RWPE2 (cell line): ENCODE measurements around the gene SCP2D1.

ENCODE experiments used
- ATAC-seq: fragments of 200-7000 bp; cut with Tn5 transposase; 3 replicates; pipeline ENCODE4 v1.9.1; 2021; ENCODE audit warnings: low read depth
- DNase-seq: peaks from one replicate; pipeline ENCODE4 v3.0.0-alpha.2; 2020; ENCODE audit warnings: low spot score
- H3K27ac ChIP-seq: fragments of 450-650 bp; 2 replicates; pipeline ENCODE4 v1.5.1; 2017; ENCODE audit warnings: mild to moderate bottlenecking; ENCODE audit not compliant: poor library complexity, severe bottlenecking
- H3K27me3 ChIP-seq: fragments of 250-450 bp; sonication (Bioruptor Pico); 2 replicates; pipeline ENCODE4 v1.5.1; 2021; ENCODE audit warnings: mild to moderate bottlenecking, moderate library complexity; ENCODE audit not compliant: insufficient read depth, poor library complexity, severe bottlenecking
- H3K36me3 ChIP-seq: fragments of 250-450 bp; sonication (Bioruptor Pico); 2 replicates; pipeline ENCODE4 v1.5.1; 2020; ENCODE audit warnings: low read depth, mild to moderate bottlenecking, moderate library complexity
- H3K4me1 ChIP-seq: fragments of 250-450 bp; sonication (Bioruptor Pico); 2 replicates; pipeline ENCODE4 v1.5.1; 2021; ENCODE audit warnings: mild to moderate bottlenecking, moderate library complexity; ENCODE audit not compliant: insufficient read depth, poor library complexity, severe bottlenecking
- H3K4me3 ChIP-seq: fragments of 250-450 bp; sonication (Bioruptor Pico); 2 replicates; pipeline ENCODE4 v1.5.1; 2021; ENCODE audit warnings: mild to moderate bottlenecking, moderate library complexity; ENCODE audit not compliant: severe bottlenecking
- H3K9me3 ChIP-seq: fragments of 250-450 bp; sonication (Bioruptor Pico); 2 replicates; pipeline ENCODE4 v1.5.1; 2021; ENCODE audit warnings: mild to moderate bottlenecking, moderate library complexity; ENCODE audit not compliant: severe bottlenecking
- TF ChIP-seq, protein P1 (sequence below): fragments of 450-650 bp; IDR thresholded peaks from one replicate; pipeline ENCODE4 v1.5.1; 2017; ENCODE audit warnings: mild to moderate bottlenecking, moderate library complexity; ENCODE audit not compliant: poor library complexity, severe bottlenecking

The SCP2D1 gene

DNA sequence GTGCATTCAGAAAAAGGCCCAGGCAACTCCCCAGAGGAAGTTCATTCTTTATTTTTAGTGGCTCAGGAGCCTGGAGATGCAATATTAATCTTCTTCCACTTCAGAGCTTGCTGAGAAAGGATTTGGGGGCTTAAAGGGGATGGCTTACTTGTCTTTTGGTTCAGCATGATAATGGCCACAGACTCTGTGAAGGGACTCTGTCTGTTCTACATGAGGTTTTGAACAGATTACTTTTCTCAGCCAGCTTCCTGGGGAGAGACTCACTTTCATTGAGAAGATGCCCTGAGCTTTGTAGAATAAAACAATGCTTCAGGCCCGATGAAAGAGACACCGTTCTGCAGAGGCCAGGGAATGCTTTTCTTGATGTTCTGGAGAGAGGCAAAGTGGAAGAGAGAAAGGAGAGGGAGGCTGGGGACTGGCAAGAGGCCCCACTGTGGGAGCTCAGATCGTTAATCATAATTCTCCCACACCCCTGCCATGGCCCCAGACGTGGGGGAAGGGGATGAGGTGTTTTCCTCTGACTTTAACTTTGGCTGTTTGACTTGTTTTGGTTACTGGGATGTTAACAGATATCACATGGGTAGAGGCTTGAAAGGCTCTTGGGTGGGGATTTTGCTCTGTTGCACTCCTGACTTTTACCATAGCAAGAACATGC lies 19.1 kb downstream of the SCP2D1 start:
- TF ChIP-seq, protein P1, sequence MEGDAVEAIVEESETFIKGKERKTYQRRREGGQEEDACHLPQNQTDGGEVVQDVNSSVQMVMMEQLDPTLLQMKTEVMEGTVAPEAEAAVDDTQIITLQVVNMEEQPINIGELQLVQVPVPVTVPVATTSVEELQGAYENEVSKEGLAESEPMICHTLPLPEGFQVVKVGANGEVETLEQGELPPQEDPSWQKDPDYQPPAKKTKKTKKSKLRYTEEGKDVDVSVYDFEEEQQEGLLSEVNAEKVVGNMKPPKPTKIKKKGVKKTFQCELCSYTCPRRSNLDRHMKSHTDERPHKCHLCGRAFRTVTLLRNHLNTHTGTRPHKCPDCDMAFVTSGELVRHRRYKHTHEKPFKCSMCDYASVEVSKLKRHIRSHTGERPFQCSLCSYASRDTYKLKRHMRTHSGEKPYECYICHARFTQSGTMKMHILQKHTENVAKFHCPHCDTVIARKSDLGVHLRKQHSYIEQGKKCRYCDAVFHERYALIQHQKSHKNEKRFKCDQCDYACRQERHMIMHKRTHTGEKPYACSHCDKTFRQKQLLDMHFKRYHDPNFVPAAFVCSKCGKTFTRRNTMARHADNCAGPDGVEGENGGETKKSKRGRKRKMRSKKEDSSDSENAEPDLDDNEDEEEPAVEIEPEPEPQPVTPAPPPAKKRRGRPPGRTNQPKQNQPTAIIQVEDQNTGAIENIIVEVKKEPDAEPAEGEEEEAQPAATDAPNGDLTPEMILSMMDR = no peak
- no peak for ATAC-seq
- Histone ChIP-seq H3K36me3 (no peaks in the 10 kb centered on the region), H3K4me1 (no peaks in the 10 kb centered on the region), H3K27ac (no peak overlapping the region), H3K9me3 (no peaks in the 10 kb centered on the region), H3K27me3 (no peaks in the 10 kb centered on the region), H3K4me3 (no peak overlapping the region)
- no peak for DNase-seq

DNA sequence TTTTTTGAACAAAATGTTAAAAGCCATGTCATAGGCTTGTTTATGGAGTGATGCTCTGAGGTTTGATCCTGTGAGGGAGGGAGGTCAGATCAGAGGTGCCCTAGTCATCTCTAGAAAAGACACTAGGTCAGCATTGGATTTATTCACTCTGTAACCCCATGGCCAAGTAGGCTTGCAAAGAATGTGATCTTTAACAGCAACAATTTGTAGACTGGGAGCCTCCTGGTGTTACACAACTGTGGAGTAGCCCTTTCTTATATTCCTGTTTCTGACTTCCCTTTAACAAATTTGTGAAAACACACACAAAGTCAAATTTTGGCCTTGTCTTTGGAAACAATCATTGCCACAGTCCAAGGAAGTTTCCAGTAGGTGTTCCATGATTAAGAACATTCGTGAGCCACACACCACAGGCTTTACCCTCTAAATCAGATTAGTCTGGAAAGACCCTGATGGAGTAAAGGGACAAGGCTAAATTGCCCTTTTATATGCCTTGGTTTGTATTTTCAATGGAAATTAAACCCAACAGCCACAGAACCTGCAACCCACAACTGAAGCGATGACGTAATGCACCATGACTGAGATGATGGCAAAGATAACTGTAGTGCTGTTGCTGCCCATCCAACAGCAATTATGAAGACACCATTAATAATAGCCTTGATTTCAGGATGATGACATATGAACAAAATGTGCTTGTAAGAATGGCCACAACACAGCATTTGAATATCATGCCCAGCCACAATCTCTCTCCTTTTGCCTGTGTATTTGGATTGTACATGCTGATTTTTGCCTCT lies 22.1 kb downstream of the SCP2D1 start:
- Histone ChIP-seq H3K4me1 (no peaks in the 10 kb centered on the region), H3K4me3 (no peak overlapping the region), H3K36me3 (no peaks in the 10 kb centered on the region), H3K9me3 (no peaks in the 10 kb centered on the region), H3K27ac (no peak overlapping the region), H3K27me3 (no peaks in the 10 kb centered on the region)
- ATAC-seq = no peak
- TF ChIP-seq, protein P1 = no peak
- no peak for DNase-seq

DNA sequence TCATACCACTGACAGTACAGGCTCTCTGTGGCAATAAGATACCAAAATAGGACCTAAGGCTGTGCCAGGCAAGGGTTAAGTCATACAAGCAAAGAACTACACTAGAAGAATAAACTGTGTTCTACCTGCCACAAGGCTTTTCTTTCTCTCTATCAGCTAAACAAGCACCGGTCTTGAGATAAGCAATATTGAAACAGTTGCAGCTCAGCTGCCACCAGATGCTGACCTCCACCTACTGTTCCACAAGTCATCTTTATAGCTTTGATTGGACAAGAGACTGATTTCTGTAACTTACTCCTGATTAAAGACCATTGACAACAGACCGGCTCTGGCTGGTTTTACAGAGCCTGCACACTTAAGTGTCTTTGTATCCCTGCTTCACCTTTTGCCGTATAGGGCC lies 24.1 kb downstream of the SCP2D1 start:
- no peaks in the 10 kb centered on the region for H3K4me1 ChIP-seq
- no peak overlapping the region for H3K27ac ChIP-seq
- H3K36me3 ChIP-seq = no peaks in the 10 kb centered on the region
- DNase-seq (no peak), ATAC-seq (no peak)
- H3K9me3 ChIP-seq = no peaks in the 10 kb centered on the region
- H3K27me3 ChIP-seq = no peaks in the 10 kb centered on the region
- no peak overlapping the region for H3K4me3 ChIP-seq
- TF ChIP-seq, protein P1 = no peak

DNA sequence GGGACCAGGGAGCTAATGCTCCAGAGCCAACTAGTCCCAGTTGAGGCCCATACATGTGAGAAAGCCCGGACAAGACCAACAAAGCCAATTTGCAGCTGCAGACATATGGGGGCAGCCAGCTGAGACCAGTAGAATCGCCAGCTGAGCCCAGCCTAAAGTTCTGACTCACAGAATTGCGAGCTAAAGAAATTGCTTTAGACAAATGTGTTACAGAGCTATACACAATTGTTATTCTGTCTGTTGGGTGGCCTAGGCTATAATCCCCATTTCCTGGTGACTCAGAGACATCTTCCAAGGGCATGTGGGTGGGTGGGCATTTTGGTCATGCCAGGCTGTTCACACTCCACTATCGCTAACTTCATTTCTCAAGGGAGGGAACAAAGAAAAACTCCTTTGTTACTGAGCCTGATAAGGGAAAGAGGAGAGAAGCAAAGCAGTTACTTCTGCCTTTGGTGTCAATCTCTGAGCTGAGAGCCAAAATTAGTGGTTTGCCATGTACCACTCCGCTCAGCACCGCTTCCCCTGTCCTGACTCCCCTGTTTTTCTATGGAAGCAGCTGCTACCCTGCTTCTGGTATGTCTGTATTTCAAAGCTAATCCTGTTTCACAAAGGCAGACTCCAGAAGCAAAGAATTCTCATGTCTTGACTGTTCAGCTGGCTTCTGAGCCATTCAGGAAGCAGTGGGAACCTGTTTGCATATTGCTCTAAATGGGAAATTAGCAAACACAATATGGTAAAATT lies 26.1 kb downstream of the SCP2D1 start:
- Histone ChIP-seq H3K4me1 (no peaks in the 10 kb centered on the region), H3K9me3 (no peaks in the 10 kb centered on the region), H3K4me3 (no peak overlapping the region), H3K36me3 (no peaks in the 10 kb centered on the region), H3K27ac (no peak overlapping the region), H3K27me3 (no peaks in the 10 kb centered on the region)
- no peak for ATAC-seq
- DNase-seq = no peak
- TF ChIP-seq, protein P1 = no peak
